Mucosa of descending colon (tissue), 3 donors: ENCODE results near the gene SNRPD3. TPM values are rescaled to one million over a fixed set of nuclear protein-coding genes. Genes with fewer than 3 reads are reported as not detected.
A peak's percentile ranks its signal among the peaks of the same experiment; 100 is the strongest.
"Not testable (repeated sequence)": the region's sequence is repeated elsewhere in the genome, so short reads cannot be mapped to it uniquely, and the experiment has no call there.

Experiments
- ATAC-seq: fragments of 200-7000 bp; cut with Tn5 transposase; one replicate; pipeline ENCODE4 v1.9.1; 2020; ENCODE audit warnings: mild to moderate bottlenecking, moderate library complexity
- DNase-seq, 3 donors: peaks; one replicate each; pipeline ENCODE4 v3.0.0-alpha.2; 2020
- H3K36me3 ChIP-seq: fragments of 200-600 bp; one replicate; pipeline ENCODE4 v1.8.0; 2021; ENCODE audit warnings: low read depth, mild to moderate bottlenecking
- H3K4me1 ChIP-seq: fragments of 200-600 bp; one replicate; pipeline ENCODE4 v1.8.0; 2021; ENCODE audit warnings: low read depth, mild to moderate bottlenecking
- H3K4me3 ChIP-seq: fragments of 200-600 bp; one replicate; pipeline ENCODE4 v1.8.0; 2021; ENCODE audit warnings: mild to moderate bottlenecking
- H3K9me3 ChIP-seq: fragments of 200-600 bp; one replicate; pipeline ENCODE4 v1.8.0; 2021; ENCODE audit warnings: mild to moderate bottlenecking
- CTCF ChIP-seq: fragments of 200-600 bp; IDR thresholded peaks from one replicate; pipeline ENCODE4 v1.8.0; 2022; ENCODE audit warnings: antibody characterized with exemption, mild to moderate bottlenecking
- intact Hi-C, 2 donors: fragments of 100-400 bp; cut with DNase I in 1 of 2; cut with micrococcal nuclease in 1 of 2; formaldehyde crosslinking; loops; one replicate each; pipeline versions ENCODE4 v1.11.0 to v1.11.1; 2022; cut with DNase I, micrococcal nuclease
- total RNA-seq, 3 donors: library from RNA; stranded (reverse); fragmentation: NEBNext Ultra II Directional in 2 of 3; extraction: Animal tissue kit (Norgen Biotek cat#: 25700) in 2 of 3; gene quantifications; one replicate each; pipeline versions ENCODE4 v1.2.1 to v1.2.4, GENCODE V29; 2021 to 2023
- donor health status: DM: no; HTN: no; CAD: no; lungs with moderate emphysema.
- donor health status: DM: no; HTN: no; CAD: no.
- donor health status: DM: no; HTN: yes; CAD: no.

Gene SNRPD3
- total RNA-seq, 3 donors from 2014 or later, result 56.6 to 77.6 (median 77.2) TPM

GRCh38 chr22:24594569-24595120 lies 38.8 kb downstream of the SNRPD3 start:
- intact Hi-C loops, result no loop called here
- no peak for TF ChIP-seq CTCF
- DNase-seq, result no peak

GRCh38 chr22:24595228-24595627 lies 39.4 kb downstream of the SNRPD3 start:
- intact Hi-C loops, result no loop called here
- no peak for ATAC-seq
- H3K36me3 ChIP-seq, result no peaks in the 10 kb centered on the region

More at GRCh38 chr22:24594569-24595120, 38.8 kb downstream of the SNRPD3 start:
- H3K9me3 ChIP-seq, result no peaks in the 10 kb centered on the region
- H3K4me3 ChIP-seq, result no peak overlapping the region
- H3K36me3 ChIP-seq, result no peaks in the 10 kb centered on the region
- peak; percentile 1 for ATAC-seq
- H3K4me1 ChIP-seq, result peaks cover 5% of the 10 kb centered on the region

GRCh38 chr22:24595863-24596262 lies 40.1 kb downstream of the SNRPD3 start:
- H3K9me3 ChIP-seq, result no peaks in the 10 kb centered on the region
- TF ChIP-seq CTCF, result no peak
- ATAC-seq (no peak), DNase-seq (no peak)
- intact Hi-C loops, result no loop called here
- no peaks in the 10 kb centered on the region for H3K36me3 ChIP-seq
- no peak overlapping the region for H3K4me3 ChIP-seq
- H3K4me1 ChIP-seq, result peaks cover 7% of the 10 kb centered on the region

More at GRCh38 chr22:24595228-24595627, 39.4 kb downstream of the SNRPD3 start:
- TF ChIP-seq CTCF, result no peak
- Histone ChIP-seq H3K4me3 (no peak overlapping the region), H3K4me1 (peaks cover 5% of the 10 kb centered on the region), H3K9me3 (no peaks in the 10 kb centered on the region)
- no peak for DNase-seq

GRCh38 chr22:24597076-24597475 lies 41.3 kb downstream of the SNRPD3 start:
- peaks cover 14% of the 10 kb centered on the region for H3K4me1 ChIP-seq
- H3K36me3 ChIP-seq, H3K4me3 ChIP-seq, intact Hi-C loops, DNase-seq, H3K9me3 ChIP-seq, ATAC-seq: not testable (repeated sequence)

- H3K4me3 ChIP-seq, result no peak overlapping the region
- ATAC-seq (no peak), DNase-seq (no peak)
- H3K4me1 ChIP-seq, result peaks cover 15% of the 10 kb centered on the region
- no peaks in the 10 kb centered on the region for H3K9me3 ChIP-seq
- no peak for TF ChIP-seq CTCF
- intact Hi-C loops, result no loop called here
- H3K36me3 ChIP-seq, result no peaks in the 10 kb centered on the region
These were observed 43.7 kb downstream of the SNRPD3 start for GRCh38 chr22:24599514-24599913.

- H3K4me3 ChIP-seq, intact Hi-C loops, DNase-seq, H3K36me3 ChIP-seq, H3K9me3 ChIP-seq, ATAC-seq: not testable (repeated sequence)
- H3K4me1 ChIP-seq, result peaks cover 15% of the 10 kb centered on the region
These were observed 44.3 kb downstream of the SNRPD3 start for GRCh38 chr22:24599958-24600715.
